GM21737 (cell line): ENCODE results near the gene BTBD19.
"Not testable (repeated sequence)": the region's sequence is repeated elsewhere in the genome, so short reads cannot be mapped to it uniquely, and the experiment has no call there.

Source experiments
- ATAC-seq: cut with Tn5 transposase; IDR thresholded peaks from one replicate; pipeline ENCODE4 v1.9.1; 2021; ENCODE audit warnings: mild to moderate bottlenecking, moderate library complexity; ENCODE audit not compliant: unreplicated experiment

The BTBD19 gene

GRCh38 chr1:44827197-44828002 is 19.1 kb downstream of the BTBD19 start:
- no peak for ATAC-seq

- ATAC-seq: no peak
These were observed 19.8 kb downstream of the BTBD19 start for GRCh38 chr1:44828003-44828651.

GRCh38 chr1:44828841-44829440 is 20.6 kb downstream of the BTBD19 start:
- ATAC-seq: no peak

- no peak for ATAC-seq
These were observed 21.4 kb downstream of the BTBD19 start for GRCh38 chr1:44829506-44830384.

- ATAC-seq: no peak
These were observed 22.6 kb downstream of the BTBD19 start for GRCh38 chr1:44830900-44831304.

- no peak for ATAC-seq
These were observed 23.2 kb downstream of the BTBD19 start for GRCh38 chr1:44831516-44831915.

- no peak for ATAC-seq
These were observed 23.9 kb downstream of the BTBD19 start for GRCh38 chr1:44832056-44832705.

- ATAC-seq: no peak
These were observed 26.0 kb downstream of the BTBD19 start for GRCh38 chr1:44834328-44834727.

GRCh38 chr1:44835738-44836675 is 27.7 kb downstream of the BTBD19 start:
- peak; percentile 53 for ATAC-seq

- not testable (repeated sequence) for ATAC-seq
These were observed 30.0 kb downstream of the BTBD19 start for GRCh38 chr1:44838294-44838693.

- no peak for ATAC-seq
These were observed 31.3 kb downstream of the BTBD19 start for GRCh38 chr1:44839576-44839975.

- ATAC-seq: no peak
These were observed 34.2 kb downstream of the BTBD19 start for GRCh38 chr1:44842486-44842861.

GRCh38 chr1:44842862-44843655 is 34.7 kb downstream of the BTBD19 start, which contains the start of gene PTCH2:
PTCH2 (minus strand) TSS chr1:44843253; CDS start chr1:44842932, 321 bp downstream.
- no peak for ATAC-seq

- no peak for ATAC-seq
These were observed 38.7 kb downstream of the BTBD19 start for GRCh38 chr1:44846985-44847384.

GRCh38 chr1:44847845-44848244 is 39.5 kb downstream of the BTBD19 start:
- no peak for ATAC-seq

GRCh38 chr1:44848456-44849181 is 40.3 kb downstream of the BTBD19 start:
- ATAC-seq: no peak

- no peak for ATAC-seq
These were observed 41.3 kb downstream of the BTBD19 start for GRCh38 chr1:44849575-44850132.

- no peak for ATAC-seq
These were observed 43.0 kb downstream of the BTBD19 start for GRCh38 chr1:44851308-44851707.
